ENCODE data around the gene KRTAP12-1.

DNA sequence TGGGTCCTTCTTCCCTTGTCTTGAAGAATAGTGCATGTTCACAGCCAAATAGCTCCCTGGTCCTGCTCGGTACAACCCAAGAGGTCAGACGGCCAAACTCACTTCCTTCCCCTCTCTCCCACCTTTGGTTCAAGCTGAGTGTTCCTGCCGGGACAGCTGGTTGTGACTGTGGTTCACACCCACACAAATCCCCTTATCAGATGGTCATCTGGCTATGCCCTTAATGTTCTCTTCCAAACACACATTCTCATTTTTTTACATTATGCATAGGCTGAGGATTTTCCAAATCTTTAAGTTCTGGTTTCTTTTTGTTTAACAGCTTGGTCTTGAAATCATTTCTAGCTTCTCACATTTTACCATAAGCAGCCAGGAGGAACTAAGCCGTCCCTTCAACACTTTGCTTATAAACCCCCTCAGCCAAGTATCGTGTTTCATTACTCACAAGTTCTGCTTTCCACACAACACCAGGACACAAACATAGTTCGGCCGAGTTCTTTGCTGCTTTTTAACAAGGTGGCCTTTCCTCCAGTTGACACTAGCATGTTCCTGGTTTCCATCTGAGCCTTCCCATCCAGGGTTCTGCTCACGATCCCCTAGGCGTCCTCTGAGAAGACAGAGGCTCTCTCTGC is 49.1 kb upstream of the KRTAP12-1 start:
- TF ChIP-seq, protein P1, sequence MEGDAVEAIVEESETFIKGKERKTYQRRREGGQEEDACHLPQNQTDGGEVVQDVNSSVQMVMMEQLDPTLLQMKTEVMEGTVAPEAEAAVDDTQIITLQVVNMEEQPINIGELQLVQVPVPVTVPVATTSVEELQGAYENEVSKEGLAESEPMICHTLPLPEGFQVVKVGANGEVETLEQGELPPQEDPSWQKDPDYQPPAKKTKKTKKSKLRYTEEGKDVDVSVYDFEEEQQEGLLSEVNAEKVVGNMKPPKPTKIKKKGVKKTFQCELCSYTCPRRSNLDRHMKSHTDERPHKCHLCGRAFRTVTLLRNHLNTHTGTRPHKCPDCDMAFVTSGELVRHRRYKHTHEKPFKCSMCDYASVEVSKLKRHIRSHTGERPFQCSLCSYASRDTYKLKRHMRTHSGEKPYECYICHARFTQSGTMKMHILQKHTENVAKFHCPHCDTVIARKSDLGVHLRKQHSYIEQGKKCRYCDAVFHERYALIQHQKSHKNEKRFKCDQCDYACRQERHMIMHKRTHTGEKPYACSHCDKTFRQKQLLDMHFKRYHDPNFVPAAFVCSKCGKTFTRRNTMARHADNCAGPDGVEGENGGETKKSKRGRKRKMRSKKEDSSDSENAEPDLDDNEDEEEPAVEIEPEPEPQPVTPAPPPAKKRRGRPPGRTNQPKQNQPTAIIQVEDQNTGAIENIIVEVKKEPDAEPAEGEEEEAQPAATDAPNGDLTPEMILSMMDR (IDR thresholded peaks at IDR 0.05), result no peak
- no peak for TF ChIP-seq POLR2A (IDR thresholded peaks at IDR 0.05)

Measured in heart left ventricle (tissue), 13 donors.